Testis (tissue), 3 donors: Measurements from ENCODE around the gene AMPD3. TPM values are rescaled to one million over a fixed set of nuclear protein-coding genes. Genes with fewer than 3 reads are reported as not detected.

Experiments
- DNase-seq: peaks from one replicate; pipeline ENCODE4 v3.0.0-alpha.2; 2019
- H3K27ac ChIP-seq, 2 donors: fragments of 200-600 bp; sonication (generic); one replicate each; pipeline ENCODE4 v1.5.1; 2019
- H3K27me3 ChIP-seq: fragments of 200-600 bp; sonication (generic); one replicate; pipeline ENCODE4 v1.5.1; 2019
- H3K36me3 ChIP-seq: fragments of 200-600 bp; sonication (generic); one replicate; pipeline ENCODE4 v1.5.1; 2017; ENCODE audit warnings: low read depth; ENCODE audit errors: missing control alignments
- H3K4me1 ChIP-seq: fragments of 200-600 bp; sonication (generic); one replicate; pipeline ENCODE4 v1.5.1; 2019
- H3K4me3 ChIP-seq, 2 donors: fragments of 200-600 bp; sonication (generic); one replicate each; pipeline ENCODE4 v1.5.1; 2017 to 2019
- H3K9me3 ChIP-seq: fragments of 200-600 bp; sonication (generic); one replicate; pipeline ENCODE4 v1.5.1; 2017
- CTCF ChIP-seq, 3 experiments: fragments of 450-650 bp in 2 of 3; fragments of 200-600 bp in 1 of 3; sonication (generic) in 1 of 3; IDR thresholded peaks; one replicate each; pipeline ENCODE4 v1.5.1; 2016 to 2019; ENCODE audit warnings: antibody characterized with exemption in 3 of 3, mild to moderate bottlenecking in 2 of 3, moderate library complexity in 1 of 3
- POLR2A ChIP-seq: fragments of 450-650 bp; IDR thresholded peaks from one replicate; pipeline ENCODE4 v1.6.1; 2017; ENCODE audit warnings: antibody characterized with exemption, mild to moderate bottlenecking, moderate library complexity
- WGBS, 2 donors: methylation state at CpG; one replicate each; pipeline ENCODE4 v1.1.5; 2018; 5-methylcytosine and 5-hydroxymethylcytosine counted together
- intact Hi-C: fragments of 100-400 bp; cut with DNase I; formaldehyde crosslinking; loops from one replicate; pipeline ENCODE4 v1.15.1; 2023; ENCODE audit warnings: low total_unique reads
- polyA plus RNA-seq: library from polyadenylated mRNA; stranded (reverse); fragments of 350-450 nt; fragmentation: Illumina TruSeq; extraction: RNeasy Lipid Tissue Mini Kit (QIAGEN cat#74804); gene quantifications from one replicate; pipeline ENCODE4 v1.2.3, GENCODE V29; 2014; ENCODE audit warnings: low read depth, low replicate concordance; ENCODE audit not compliant: insufficient read depth
- total RNA-seq, 2 donors: library from RNA; depleted of rRNA; stranded (reverse); fragments of >200 nt; gene quantifications; one replicate each; pipeline ENCODE4 v1.2.3, GENCODE V29; 2016

Gene AMPD3
- total and polyA plus RNA-seq, 3 donors from 2014 or later, result 5.5 to 13.4 (median 10.9) TPM

- TF ChIP-seq POLR2A (no peak), CTCF (IDR thresholded peaks at IDR 0.05) (no peak)
- DNase-seq, result no peak
- intact Hi-C loops, result no loop called here
Measured at GRCh38 chr11:10537600-10537999, 82.5 kb downstream of the AMPD3 start.

GRCh38 chr11:10538924-10539323 is 83.9 kb downstream of the AMPD3 start:
- WGBS, 2 donors, result 48 to 65% methylated on average over 1 of the region's 1 CpG
- intact Hi-C loops, result no loop called here
- Histone ChIP-seq H3K36me3 (no peaks in the 10 kb centered on the region), H3K4me1 (no peaks in the 10 kb centered on the region), H3K27me3 (no peaks in the 10 kb centered on the region), H3K9me3 (no peaks in the 10 kb centered on the region), H3K4me3 (no peak overlapping the region), H3K27ac (no peak overlapping the region)
- TF ChIP-seq POLR2A (no peak), CTCF (IDR thresholded peaks at IDR 0.05) (no peak)
- no peak for DNase-seq

More at GRCh38 chr11:10537600-10537999, 82.5 kb downstream of the AMPD3 start:
- Histone ChIP-seq H3K9me3 (no peaks in the 10 kb centered on the region), H3K36me3 (no peaks in the 10 kb centered on the region), H3K27ac (no peak overlapping the region), H3K4me3 (no peak overlapping the region), H3K27me3 (no peaks in the 10 kb centered on the region), H3K4me1 (no peaks in the 10 kb centered on the region)

- TF ChIP-seq CTCF (IDR thresholded peaks at IDR 0.05) (no peak), POLR2A (no peak)
- no peaks in the 10 kb centered on the region for H3K9me3 ChIP-seq
- no peaks in the 10 kb centered on the region for H3K36me3 ChIP-seq
- no peaks in the 10 kb centered on the region for H3K4me1 ChIP-seq
- H3K27ac ChIP-seq, result no peak overlapping the region
- no peak overlapping the region for H3K4me3 ChIP-seq
- H3K27me3 ChIP-seq, result no peaks in the 10 kb centered on the region
- intact Hi-C loops, result no loop called here
- no peak for DNase-seq
Measured at GRCh38 chr11:10539339-10539738, 84.3 kb downstream of the AMPD3 start.

- no peaks in the 10 kb centered on the region for H3K4me1 ChIP-seq
- WGBS, 2 donors, result 0% methylated on average over 24 of the region's 25 CpGs; no CpG with 5 or more reads in 1 of the 2 donors
- peak; percentile 61 for DNase-seq
- H3K27ac ChIP-seq, result peak overlapping the region; percentile 92 to 96
- H3K4me3 ChIP-seq, result peak overlapping the region; percentile 89 to 90
- TF ChIP-seq POLR2A (no peak), CTCF (IDR thresholded peaks at IDR 0.05) (no peak)
- no peaks in the 10 kb centered on the region for H3K27me3 ChIP-seq
- no peaks in the 10 kb centered on the region for H3K9me3 ChIP-seq
- H3K36me3 ChIP-seq, result no peaks in the 10 kb centered on the region
- intact Hi-C loops, result no loop called here
Measured at GRCh38 chr11:10540546-10540914, 85.5 kb downstream of the AMPD3 start.

- 0 to 1% methylated on average over 4 to 46 of the region's 54 CpGs for WGBS, 2 donors
- TF ChIP-seq CTCF (IDR thresholded peaks at IDR 0.05) (peak; percentile 79 to 94 (median 93)), POLR2A (peak; percentile 68)
- H3K9me3 ChIP-seq, result no peaks in the 10 kb centered on the region
- H3K27me3 ChIP-seq, result no peaks in the 10 kb centered on the region
- intact Hi-C loops, result no loop called here
- H3K27ac ChIP-seq, result peak within 1 kb of the TSS; percentile 92 to 96
- peak; percentile 97 for DNase-seq
- peak within 1 kb of the TSS; percentile 89 to 90 for H3K4me3 ChIP-seq
- H3K4me1 ChIP-seq, result no peaks in the 10 kb centered on the region
- no peaks in the 10 kb centered on the region for H3K36me3 ChIP-seq
Measured at GRCh38 chr11:10540915-10541560, 86.0 kb downstream of the AMPD3 start, which contains the start of gene RNF141. TSS of gene RNF141 (minus strand) at chr11:10541187. CDS start at chr11:10534158, 7,029 bp downstream.
